Mesenteric fat pad (tissue), 1 donor: Measurements from ENCODE around the gene ZC3H8. TPM values are rescaled to one million over a fixed set of nuclear protein-coding genes. Genes with fewer than 3 reads are reported as not detected.
"Not testable (repeated sequence)": the region's sequence is repeated elsewhere in the genome, so short reads cannot be mapped to it uniquely, and the experiment has no call there.

ENCODE experiments used
- DNase-seq: peaks from one replicate; pipeline ENCODE4 v3.0.0-alpha.2; 2020; ENCODE audit warnings: low spot score
- total RNA-seq: library from RNA; stranded (reverse); fragmentation: NEBNext Ultra II Directional; extraction: Animal tissue kit (Norgen Biotek cat#: 25700); gene quantifications from one replicate; pipeline ENCODE4 v1.2.1, GENCODE V29; 2021
- donor health status: DM: yes; HTN: yes; CAD: no.

ZC3H8 gene
- total RNA-seq, 1 donor from 2014 or later, result 5.3 TPM

- DNase-seq, result no peak
Measured at GRCh38 chr2:112259509-112260294, 4.9 kb upstream of the ZC3H8 start.

GRCh38 chr2:112257575-112257974, 2.7 kb upstream of the ZC3H8 start:
- DNase-seq, result no peak

GRCh38 chr2:112256654-112257053, 1.8 kb upstream of the ZC3H8 start:
- DNase-seq, result no peak

GRCh38 chr2:112255875-112256274, 1.0 kb upstream of the ZC3H8 start:
- no peak for DNase-seq

GRCh38 chr2:112253261-112253815, 1.5 kb downstream of the ZC3H8 start:
- DNase-seq, result no peak

GRCh38 chr2:112251271-112251670, 3.6 kb downstream of the ZC3H8 start:
- DNase-seq, result no peak

- DNase-seq, result no peak
Measured at GRCh38 chr2:112244854-112245253, 10.0 kb downstream of the ZC3H8 start.

- DNase-seq, result no peak
Measured at GRCh38 chr2:112243233-112243632, 11.6 kb downstream of the ZC3H8 start.

GRCh38 chr2:112242384-112242783, 12.5 kb downstream of the ZC3H8 start:
- no peak for DNase-seq

- DNase-seq, result no peak
Measured at GRCh38 chr2:112239862-112240261, 15.0 kb downstream of the ZC3H8 start.

- DNase-seq, result no peak
Measured at GRCh38 chr2:112230371-112230770, 24.5 kb downstream of the ZC3H8 start.

GRCh38 chr2:112229348-112229747, 25.5 kb downstream of the ZC3H8 start:
- DNase-seq, result no peak

GRCh38 chr2:112220831-112221230, 34.0 kb downstream of the ZC3H8 start:
- no peak for DNase-seq

GRCh38 chr2:112220186-112220585, 34.7 kb downstream of the ZC3H8 start:
- no peak for DNase-seq

GRCh38 chr2:112217854-112218253, 37.0 kb downstream of the ZC3H8 start:
- no peak for DNase-seq

- DNase-seq, result no peak
Measured at GRCh38 chr2:112216167-112216566, 38.7 kb downstream of the ZC3H8 start.

GRCh38 chr2:112207905-112208304, 46.9 kb downstream of the ZC3H8 start:
- not testable (repeated sequence) for DNase-seq

- DNase-seq, result no peak
Measured at GRCh38 chr2:112204411-112204810, 50.4 kb downstream of the ZC3H8 start.

- no peak for DNase-seq
Measured at GRCh38 chr2:112201696-112202430, 53.0 kb downstream of the ZC3H8 start.

- DNase-seq, result no peak
Measured at GRCh38 chr2:112199188-112199587, 55.7 kb downstream of the ZC3H8 start.

- DNase-seq, result no peak
Measured at GRCh38 chr2:112198780-112199179, 56.1 kb downstream of the ZC3H8 start.

GRCh38 chr2:112197868-112198267, 57.0 kb downstream of the ZC3H8 start:
- no peak for DNase-seq
